ENCODE measurements around the gene CTBP2. TPM values are rescaled to one million over a fixed set of nuclear protein-coding genes. Genes with fewer than 3 reads are reported as not detected.

Gene CTBP2
- total RNA-seq, 2 donors from 2014 or later, result 75.3 to 109 TPM

DNA sequence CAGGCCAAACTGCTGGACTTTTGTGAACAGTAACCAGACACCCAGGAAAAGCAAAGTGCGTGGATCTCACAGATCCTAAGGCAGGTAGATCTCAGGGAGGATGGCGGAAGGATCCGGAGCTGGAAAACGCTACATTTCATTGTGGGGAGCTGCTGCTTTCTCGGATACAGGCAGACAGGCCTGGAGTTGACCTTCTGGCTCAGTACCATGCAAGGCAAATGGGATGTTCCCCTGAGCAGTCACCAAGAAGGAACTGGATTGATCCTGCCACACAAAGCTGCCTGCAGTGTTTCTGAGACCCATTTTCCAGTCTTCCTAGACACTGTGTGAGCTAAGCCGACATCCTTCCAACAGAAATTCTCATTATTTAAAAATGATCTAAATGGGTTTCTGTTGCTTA is 152.9 kb downstream of the CTBP2 start:
- DNase-seq, result no peak
- TF ChIP-seq, protein P1, sequence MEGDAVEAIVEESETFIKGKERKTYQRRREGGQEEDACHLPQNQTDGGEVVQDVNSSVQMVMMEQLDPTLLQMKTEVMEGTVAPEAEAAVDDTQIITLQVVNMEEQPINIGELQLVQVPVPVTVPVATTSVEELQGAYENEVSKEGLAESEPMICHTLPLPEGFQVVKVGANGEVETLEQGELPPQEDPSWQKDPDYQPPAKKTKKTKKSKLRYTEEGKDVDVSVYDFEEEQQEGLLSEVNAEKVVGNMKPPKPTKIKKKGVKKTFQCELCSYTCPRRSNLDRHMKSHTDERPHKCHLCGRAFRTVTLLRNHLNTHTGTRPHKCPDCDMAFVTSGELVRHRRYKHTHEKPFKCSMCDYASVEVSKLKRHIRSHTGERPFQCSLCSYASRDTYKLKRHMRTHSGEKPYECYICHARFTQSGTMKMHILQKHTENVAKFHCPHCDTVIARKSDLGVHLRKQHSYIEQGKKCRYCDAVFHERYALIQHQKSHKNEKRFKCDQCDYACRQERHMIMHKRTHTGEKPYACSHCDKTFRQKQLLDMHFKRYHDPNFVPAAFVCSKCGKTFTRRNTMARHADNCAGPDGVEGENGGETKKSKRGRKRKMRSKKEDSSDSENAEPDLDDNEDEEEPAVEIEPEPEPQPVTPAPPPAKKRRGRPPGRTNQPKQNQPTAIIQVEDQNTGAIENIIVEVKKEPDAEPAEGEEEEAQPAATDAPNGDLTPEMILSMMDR (conservative IDR thresholded peaks at IDR 0.05), result no peak
- Histone ChIP-seq H3K9me3 (ENCODE audit: control insufficient read depth, low read length) (no peaks in the 10 kb centered on the region), H3K9ac (ENCODE audit: extremely low read depth, low read length, poor library complexity, severe bottlenecking) (no peak overlapping the region), H3K4me1 (ENCODE audit: control insufficient read depth, insufficient read depth, low read length) (no peaks in the 10 kb centered on the region), H3K27ac (ENCODE audit: low read depth, low read length) (peak overlapping the region; percentile 58), H3K36me3 (ENCODE audit: control insufficient read depth, insufficient read depth, low read length) (peaks cover 5% of the 10 kb centered on the region), H3K27me3 (ENCODE audit: control insufficient read depth, insufficient read depth, low read length, poor library complexity, severe bottlenecking) (no peaks in the 10 kb centered on the region), H3K4me3 (ENCODE audit: low read length) (no peak overlapping the region)
- WGBS, 2 experiments (ENCODE audit: insufficient coverage in 1 of 2, insufficient read length in 1 of 2), result 94 to 97% methylated on average over 5 to 6 of the region's 6 CpGs
- H3K4me1 Mint-ChIP-seq, result peaks cover 23% of the 10 kb centered on the region
- no peaks in the 10 kb centered on the region for H3K9me3 Mint-ChIP-seq
- no peak overlapping the region for H3K4me3 Mint-ChIP-seq
- H3K36me3 Mint-ChIP-seq (ENCODE audit: low read depth), result peaks cover 20% of the 10 kb centered on the region
- H3K27me3 Mint-ChIP-seq (ENCODE audit: insufficient read depth), result no peaks in the 10 kb centered on the region
- H3K27ac Mint-ChIP-seq, result no peak overlapping the region

- TF ChIP-seq, protein P1 (conservative IDR thresholded peaks at IDR 0.05), result no peak
- no peak for DNase-seq
- 89 to 90% methylated on average over 17 to 19 of the region's 19 CpGs for whole genome bisulfite sequencing, 2 experiments (ENCODE audit: insufficient coverage in 1 of 2, insufficient read length in 1 of 2)
- no peak overlapping the region for H3K4me3 ChIP-seq (ENCODE audit: low read length)
- Mint-ChIP-seq H3K9me3 (no peaks in the 10 kb centered on the region), H3K27ac (no peak overlapping the region), H3K27me3 (ENCODE audit: insufficient read depth) (no peaks in the 10 kb centered on the region), H3K36me3 (ENCODE audit: low read depth) (peaks cover 16% of the 10 kb centered on the region), H3K4me3 (no peak overlapping the region), H3K4me1 (peaks cover 23% of the 10 kb centered on the region)
- no peaks in the 10 kb centered on the region for H3K9me3 ChIP-seq (ENCODE audit: control insufficient read depth, low read length)
- peak overlapping the region; percentile 58 for H3K27ac ChIP-seq (ENCODE audit: low read depth, low read length)
- H3K27me3 ChIP-seq (ENCODE audit: control insufficient read depth, insufficient read depth, low read length, poor library complexity, severe bottlenecking), result no peaks in the 10 kb centered on the region
- no peak overlapping the region for H3K9ac ChIP-seq (ENCODE audit: extremely low read depth, low read length, poor library complexity, severe bottlenecking)
- no peaks in the 10 kb centered on the region for H3K4me1 ChIP-seq (ENCODE audit: control insufficient read depth, insufficient read depth, low read length)
- peaks cover 10% of the 10 kb centered on the region for H3K36me3 ChIP-seq (ENCODE audit: control insufficient read depth, insufficient read depth, low read length)
Observed at GRCh38 chr10:125006921-125007426, 153.4 kb downstream of the CTBP2 start.

- H3K27me3 ChIP-seq (ENCODE audit: control insufficient read depth, insufficient read depth, low read length, poor library complexity, severe bottlenecking), result no peaks in the 10 kb centered on the region
- H3K4me1 ChIP-seq (ENCODE audit: control insufficient read depth, insufficient read depth, low read length), result no peaks in the 10 kb centered on the region
- peaks cover 11% of the 10 kb centered on the region for H3K36me3 Mint-ChIP-seq (ENCODE audit: low read depth)
- H3K36me3 ChIP-seq (ENCODE audit: control insufficient read depth, insufficient read depth, low read length), result peaks cover 13% of the 10 kb centered on the region
- TF ChIP-seq, protein P1 (conservative IDR thresholded peaks at IDR 0.05), result no peak
- no peak overlapping the region for H3K27ac ChIP-seq (ENCODE audit: low read depth, low read length)
- no peaks in the 10 kb centered on the region for H3K9me3 ChIP-seq (ENCODE audit: control insufficient read depth, low read length)
- no peak overlapping the region for H3K4me3 ChIP-seq (ENCODE audit: low read length)
- no peaks in the 10 kb centered on the region for H3K27me3 Mint-ChIP-seq (ENCODE audit: insufficient read depth)
- whole genome bisulfite sequencing, 2 experiments (ENCODE audit: insufficient coverage in 1 of 2, insufficient read length in 1 of 2), result 94 to 100% methylated on average over 1 to 6 of the region's 9 CpGs
- no peak overlapping the region for H3K9ac ChIP-seq (ENCODE audit: extremely low read depth, low read length, poor library complexity, severe bottlenecking)
- H3K27ac Mint-ChIP-seq, result peak overlapping the region; percentile 48
- no peak overlapping the region for H3K4me3 Mint-ChIP-seq
- DNase-seq, result no peak
- peaks cover 20% of the 10 kb centered on the region for H3K4me1 Mint-ChIP-seq
- no peaks in the 10 kb centered on the region for H3K9me3 Mint-ChIP-seq
Observed at GRCh38 chr10:125006188-125006680, 154.1 kb downstream of the CTBP2 start.

All from endodermal cell (in vitro differentiated cells).